Measurements from ENCODE around the gene PAN3. TPM values are rescaled to one million over a fixed set of nuclear protein-coding genes. Genes with fewer than 3 reads are reported as not detected.

Gene PAN3
- total RNA-seq, 1 donor from 2014 or later, result 33.6 TPM

- Mint-ChIP-seq H3K36me3 (ENCODE audit: low read depth) (no peaks in the 10 kb centered on the region), H3K9me3 (no peaks in the 10 kb centered on the region), H3K4me3 (no peak overlapping the region), H3K27me3 (ENCODE audit: low read depth) (no peaks in the 10 kb centered on the region), H3K4me1 (peaks cover 10% of the 10 kb centered on the region), H3K27ac (ENCODE audit: unreplicated experiment) (no peak overlapping the region)
- no peak for DNase-seq (ENCODE audit: low read depth, low spot score)
- TF ChIP-seq CTCF (conservative IDR thresholded peaks at IDR 0.05), result no peak
These were observed 163.5 kb downstream of the PAN3 start for GRCh38 chr13:28301839-28302238.

- no peaks in the 10 kb centered on the region for H3K9me3 Mint-ChIP-seq
- H3K4me1 Mint-ChIP-seq, result peaks cover 11% of the 10 kb centered on the region
- no peak for TF ChIP-seq CTCF (conservative IDR thresholded peaks at IDR 0.05)
These were observed 168.0 kb downstream of the PAN3 start for GRCh38 chr13:28306325-28306724.

GRCh38 chr13:28313579-28313978, 175.2 kb downstream of the PAN3 start:
- Mint-ChIP-seq H3K36me3 (ENCODE audit: low read depth) (no peaks in the 10 kb centered on the region), H3K9me3 (no peaks in the 10 kb centered on the region), H3K4me1 (peaks cover 13% of the 10 kb centered on the region), H3K27ac (ENCODE audit: unreplicated experiment) (no peak overlapping the region), H3K27me3 (ENCODE audit: low read depth) (no peaks in the 10 kb centered on the region), H3K4me3 (no peak overlapping the region)
- peak; percentile 20 for TF ChIP-seq CTCF (conservative IDR thresholded peaks at IDR 0.05)
- DNase-seq (ENCODE audit: low read depth, low spot score), result no peak

More at GRCh38 chr13:28306325-28306724, 168.0 kb downstream of the PAN3 start:
- Mint-ChIP-seq H3K27ac (ENCODE audit: unreplicated experiment) (no peak overlapping the region), H3K36me3 (ENCODE audit: low read depth) (no peaks in the 10 kb centered on the region), H3K4me3 (no peak overlapping the region), H3K27me3 (ENCODE audit: low read depth) (no peaks in the 10 kb centered on the region)
- DNase-seq (ENCODE audit: low read depth, low spot score), result no peak

- Mint-ChIP-seq H3K4me1 (peaks cover 8% of the 10 kb centered on the region), H3K4me3 (no peak overlapping the region), H3K27ac (ENCODE audit: unreplicated experiment) (no peak overlapping the region), H3K9me3 (no peaks in the 10 kb centered on the region), H3K36me3 (ENCODE audit: low read depth) (no peaks in the 10 kb centered on the region), H3K27me3 (ENCODE audit: low read depth) (no peaks in the 10 kb centered on the region)
- TF ChIP-seq CTCF (conservative IDR thresholded peaks at IDR 0.05), result no peak
- DNase-seq (ENCODE audit: low read depth, low spot score), result no peak
These were observed 176.5 kb downstream of the PAN3 start for GRCh38 chr13:28314879-28315278.

GRCh38 chr13:28316129-28316528, 177.8 kb downstream of the PAN3 start:
- no peaks in the 10 kb centered on the region for H3K36me3 Mint-ChIP-seq (ENCODE audit: low read depth)
- no peaks in the 10 kb centered on the region for H3K27me3 Mint-ChIP-seq (ENCODE audit: low read depth)
- no peak for TF ChIP-seq CTCF (conservative IDR thresholded peaks at IDR 0.05)
- no peak overlapping the region for H3K4me3 Mint-ChIP-seq
- H3K27ac Mint-ChIP-seq (ENCODE audit: unreplicated experiment), result peak overlapping the region; percentile 93
- DNase-seq (ENCODE audit: low read depth, low spot score), result no peak
- H3K4me1 Mint-ChIP-seq, result peaks cover 8% of the 10 kb centered on the region
- H3K9me3 Mint-ChIP-seq, result no peaks in the 10 kb centered on the region

GRCh38 chr13:28316836-28317235, 178.5 kb downstream of the PAN3 start:
- Mint-ChIP-seq H3K36me3 (ENCODE audit: low read depth) (no peaks in the 10 kb centered on the region), H3K4me1 (peaks cover 8% of the 10 kb centered on the region), H3K9me3 (no peaks in the 10 kb centered on the region), H3K27ac (ENCODE audit: unreplicated experiment) (peak overlapping the region; percentile 71), H3K4me3 (no peak overlapping the region), H3K27me3 (ENCODE audit: low read depth) (no peaks in the 10 kb centered on the region)
- DNase-seq (ENCODE audit: low read depth, low spot score), result no peak
- TF ChIP-seq CTCF (conservative IDR thresholded peaks at IDR 0.05), result no peak

Data from neural crest cell (in vitro differentiated cells).